ENCODE results near the gene RAD51B. TPM values are rescaled to one million over a fixed set of nuclear protein-coding genes. Genes with fewer than 3 reads are reported as not detected.

The RAD51B gene
- total RNA-seq, 1 experiment from 2014 or later: 23.3 TPM

DNA sequence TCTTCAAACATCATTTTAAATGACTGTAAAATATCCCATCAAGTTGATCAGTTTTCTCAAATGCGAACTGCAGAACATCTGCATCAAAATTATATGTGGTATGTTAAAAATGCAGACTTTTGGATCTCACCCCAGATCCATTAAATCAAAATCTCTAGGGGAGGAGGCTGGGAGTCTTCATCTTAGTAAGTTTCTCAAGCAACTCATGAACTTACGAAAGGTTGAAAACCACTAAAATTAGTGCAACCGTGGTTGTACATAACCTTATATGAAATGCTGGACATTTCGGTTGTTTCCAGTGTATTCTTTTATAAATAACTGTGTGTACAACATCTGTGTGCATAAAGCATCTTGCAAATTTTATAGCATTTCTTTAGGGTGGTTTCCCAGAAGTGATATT, 934.1 kb downstream of the RAD51B start:
- Histone ChIP-seq H3K36me3 (ENCODE audit: insufficient read depth, low read length, poor library complexity, severe bottlenecking) (no peaks in the 10 kb centered on the region), H3K27ac (ENCODE audit: low read depth, low read length, poor library complexity, severe bottlenecking) (no peak overlapping the region), H3K9me3 (ENCODE audit: low read depth, low read length, poor library complexity, severe bottlenecking) (no peaks in the 10 kb centered on the region), H3K4me1 (ENCODE audit: insufficient read depth, low read length, poor library complexity, severe bottlenecking) (peaks cover 31% of the 10 kb centered on the region), H3K4me3 (ENCODE audit: low read depth, low read length, poor library complexity, severe bottlenecking) (no peak overlapping the region), H3K27me3 (replicated peaks; ENCODE audit: insufficient read depth, low read depth, low read length, poor library complexity) (no peaks in the 10 kb centered on the region)
- peak; percentile 39 for DNase-seq (ENCODE audit: low spot score)
- ChIA-PET CTCF (no interaction called here), POLR2A (ENCODE audit: low non-redundant PET) (interaction anchor here (0.6 kb wide), 1 partner anchor 603 kb away, joined by 3 read pairs; no protein-coding TSS in a partner anchor)
- BruUV-seq (replicated peaks): no TSS peak
- no peak for TF ChIP-seq CTCF (conservative IDR thresholded peaks at IDR 0.05; ENCODE audit: low read depth, low read length)
- TF ChIP-seq EZH2 (IDR thresholded peaks at IDR 0.05; ENCODE audit: borderline replicate concordance, low read depth, low read length, poor library complexity, severe bottlenecking): no peak
- intact Hi-C loops (cut with micrococcal nuclease; ENCODE audit: unreplicated experiment): no loop called here

GRCh38 chr14:68755016-68755353, 935.4 kb downstream of the RAD51B start:
- H3K27me3 ChIP-seq (replicated peaks; ENCODE audit: insufficient read depth, low read depth, low read length, poor library complexity): no peaks in the 10 kb centered on the region
- no peak overlapping the region for H3K27ac ChIP-seq (ENCODE audit: low read depth, low read length, poor library complexity, severe bottlenecking)
- no peaks in the 10 kb centered on the region for H3K9me3 ChIP-seq (ENCODE audit: low read depth, low read length, poor library complexity, severe bottlenecking)
- DNase-seq (ENCODE audit: low spot score): no peak
- TF ChIP-seq CTCF (conservative IDR thresholded peaks at IDR 0.05; ENCODE audit: low read depth, low read length) (no peak), EZH2 (IDR thresholded peaks at IDR 0.05; ENCODE audit: borderline replicate concordance, low read depth, low read length, poor library complexity, severe bottlenecking) (no peak)
- ChIA-PET POLR2A (ENCODE audit: low non-redundant PET) (no interaction called here), CTCF (no interaction called here)
- no peak overlapping the region for H3K4me3 ChIP-seq (ENCODE audit: low read depth, low read length, poor library complexity, severe bottlenecking)
- BruUV-seq (replicated peaks): no TSS peak
- H3K4me1 ChIP-seq (ENCODE audit: insufficient read depth, low read length, poor library complexity, severe bottlenecking): peaks cover 18% of the 10 kb centered on the region
- intact Hi-C loops (cut with micrococcal nuclease; ENCODE audit: unreplicated experiment): no loop called here
- no peaks in the 10 kb centered on the region for H3K36me3 ChIP-seq (ENCODE audit: insufficient read depth, low read length, poor library complexity, severe bottlenecking)

DNA sequence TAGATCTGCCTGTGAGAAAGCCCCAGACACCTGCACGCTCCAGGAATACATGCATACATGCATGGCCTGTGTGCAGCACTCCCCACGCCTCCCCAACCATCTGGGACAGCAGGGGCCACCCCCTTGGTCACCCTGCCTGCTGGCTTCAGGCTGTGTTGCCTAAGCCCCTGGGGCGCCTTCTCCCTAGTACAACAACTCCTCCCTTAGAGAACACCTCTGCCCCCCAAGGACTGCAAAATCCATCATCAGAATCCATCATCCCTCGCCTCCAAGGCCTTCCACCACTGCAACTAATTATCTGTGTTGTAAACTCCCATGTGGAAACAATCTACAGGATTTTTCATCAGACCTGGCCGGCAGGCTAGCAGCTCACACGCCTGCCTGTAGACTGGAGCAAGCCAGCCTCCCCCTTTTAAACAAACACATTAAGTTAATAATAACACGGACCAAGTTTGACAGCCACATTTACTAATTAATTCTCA, 936.5 kb downstream of the RAD51B start:
- no peak overlapping the region for H3K4me3 ChIP-seq (ENCODE audit: low read depth, low read length, poor library complexity, severe bottlenecking)
- H3K9me3 ChIP-seq (ENCODE audit: low read depth, low read length, poor library complexity, severe bottlenecking): no peaks in the 10 kb centered on the region
- TF ChIP-seq EZH2 (IDR thresholded peaks at IDR 0.05; ENCODE audit: borderline replicate concordance, low read depth, low read length, poor library complexity, severe bottlenecking) (no peak), CTCF (conservative IDR thresholded peaks at IDR 0.05; ENCODE audit: low read depth, low read length) (no peak)
- no peak overlapping the region for H3K27ac ChIP-seq (ENCODE audit: low read depth, low read length, poor library complexity, severe bottlenecking)
- no peaks in the 10 kb centered on the region for H3K27me3 ChIP-seq (replicated peaks; ENCODE audit: insufficient read depth, low read depth, low read length, poor library complexity)
- no peaks in the 10 kb centered on the region for H3K36me3 ChIP-seq (ENCODE audit: insufficient read depth, low read length, poor library complexity, severe bottlenecking)
- ChIA-PET POLR2A (ENCODE audit: low non-redundant PET) (no interaction called here), CTCF (no interaction called here)
- DNase-seq (ENCODE audit: low spot score): no peak
- no TSS peak for BruUV-seq (replicated peaks)
- intact Hi-C loops (cut with micrococcal nuclease; ENCODE audit: unreplicated experiment): no loop called here
- peaks cover 15% of the 10 kb centered on the region for H3K4me1 ChIP-seq (ENCODE audit: insufficient read depth, low read length, poor library complexity, severe bottlenecking)

Measured in A673 (cell line).